Tibial artery (tissue), 4 donors: ENCODE results near the gene PCDH9.

Source experiments
- DNase-seq, 2 donors: peaks; one replicate each; pipeline ENCODE4 v3.0.0-alpha.2; 2019
- H3K27ac ChIP-seq, 2 donors: fragments of 200-600 bp; sonication (generic) in 1 of 2; 1 replicate in 1 of 2; 2 replicates in 1 of 2; pipeline ENCODE4 v1.5.1; 2018 to 2019; ENCODE audit warnings: mild to moderate bottlenecking in 1 of 2
- H3K27me3 ChIP-seq, 2 donors: fragments of 200-600 bp; sonication (generic) in 1 of 2; one replicate each; pipeline versions ENCODE4 v1.5.1 to v1.6.0; 2016 to 2019
- H3K36me3 ChIP-seq, 3 donors: fragments of 200-600 bp; sonication (generic) in 2 of 3; one replicate each; pipeline ENCODE4 v1.5.1; 2016 to 2019; ENCODE audit warnings: mild to moderate bottlenecking in 2 of 3
- H3K4me1 ChIP-seq, 4 donors: fragments of 200-600 bp; sonication (generic) in 2 of 4; 1 replicate in 3 of 4; 2 replicates in 1 of 4; pipeline ENCODE4 v1.5.1; 2016 to 2019
- H3K4me3 ChIP-seq, 2 donors: fragments of 200-600 bp; sonication (generic) in 1 of 2; 1 replicate in 1 of 2; 2 replicates in 1 of 2; pipeline ENCODE4 v1.5.1; 2018 to 2019; ENCODE audit warnings: mild to moderate bottlenecking in 2 of 2
- H3K9me3 ChIP-seq, 3 donors: fragments of 200-600 bp; sonication (generic) in 1 of 3; one replicate each; pipeline ENCODE4 v1.5.1; 2016 to 2019
- CTCF ChIP-seq, 2 experiments: fragments of 200-600 bp in 1 of 2; fragments of 450-650 bp in 1 of 2; IDR thresholded peaks; one replicate each; pipeline ENCODE4 v1.5.1; 2017 to 2019; ENCODE audit warnings: antibody characterized with exemption in 2 of 2, mild to moderate bottlenecking in 1 of 2, moderate library complexity in 1 of 2
- intact Hi-C: fragments of 100-400 bp; cut with DNase I; formaldehyde crosslinking; loops from one replicate; pipeline ENCODE4 v1.15.0; 2023; ENCODE audit warnings: low total_unique reads

The PCDH9 gene

GRCh38 chr13:67014399-67014798 is 215.7 kb downstream of the PCDH9 start:
- Histone ChIP-seq H3K27ac (no peak overlapping the region), H3K27me3 (no peaks in the 10 kb centered on the region), H3K4me3 (no peak overlapping the region), H3K4me1 (no peaks in the 10 kb centered on the region), H3K36me3 (no peaks in the 10 kb centered on the region), H3K9me3 (no peaks in the 10 kb centered on the region)
- DNase-seq: no peak
- TF ChIP-seq CTCF (IDR thresholded peaks at IDR 0.05): no peak
- intact Hi-C loops: no loop called here

- DNase-seq: no peak
- intact Hi-C loops: no loop called here
These were observed 216.4 kb downstream of the PCDH9 start for GRCh38 chr13:67013709-67014108.

GRCh38 chr13:67008075-67008668 is 222.0 kb downstream of the PCDH9 start:
- intact Hi-C loops: no loop called here
- Histone ChIP-seq H3K9me3 (no peaks in the 10 kb centered on the region), H3K36me3 (no peaks in the 10 kb centered on the region), H3K27ac (no peak overlapping the region), H3K4me3 (no peak overlapping the region), H3K4me1 (no peaks in the 10 kb centered on the region), H3K27me3 (no peaks in the 10 kb centered on the region)
- TF ChIP-seq CTCF (IDR thresholded peaks at IDR 0.05): no peak
- no peak for DNase-seq

More at GRCh38 chr13:67013709-67014108, 216.4 kb downstream of the PCDH9 start:
- Histone ChIP-seq H3K27me3 (no peaks in the 10 kb centered on the region), H3K27ac (no peak overlapping the region), H3K36me3 (no peaks in the 10 kb centered on the region), H3K4me3 (no peak overlapping the region), H3K9me3 (no peaks in the 10 kb centered on the region), H3K4me1 (no peaks in the 10 kb centered on the region)
- TF ChIP-seq CTCF (IDR thresholded peaks at IDR 0.05): no peak

- Histone ChIP-seq H3K27me3 (no peaks in the 10 kb centered on the region), H3K36me3 (no peaks in the 10 kb centered on the region), H3K9me3 (no peaks in the 10 kb centered on the region), H3K4me3 (no peak overlapping the region), H3K27ac (no peak overlapping the region), H3K4me1 (no peaks in the 10 kb centered on the region)
- intact Hi-C loops: no loop called here
- TF ChIP-seq CTCF (IDR thresholded peaks at IDR 0.05): no peak
- DNase-seq: no peak
These were observed 225.6 kb downstream of the PCDH9 start for GRCh38 chr13:67004511-67004910.

- Histone ChIP-seq H3K9me3 (no peaks in the 10 kb centered on the region), H3K4me3 (no peak overlapping the region), H3K36me3 (no peaks in the 10 kb centered on the region), H3K27ac (no peak overlapping the region), H3K4me1 (no peaks in the 10 kb centered on the region), H3K27me3 (no peaks in the 10 kb centered on the region)
- DNase-seq: no peak
- intact Hi-C loops: no loop called here
- no peak for TF ChIP-seq CTCF (IDR thresholded peaks at IDR 0.05)
These were observed 226.4 kb downstream of the PCDH9 start for GRCh38 chr13:67003743-67004142.

- no peak overlapping the region for H3K4me3 ChIP-seq
- intact Hi-C loops: no loop called here
- no peaks in the 10 kb centered on the region for H3K27me3 ChIP-seq
- no peak for DNase-seq
- H3K9me3 ChIP-seq: no peaks in the 10 kb centered on the region
- no peaks in the 10 kb centered on the region for H3K4me1 ChIP-seq
- no peak overlapping the region for H3K27ac ChIP-seq
- TF ChIP-seq CTCF (IDR thresholded peaks at IDR 0.05): no peak
- no peaks in the 10 kb centered on the region for H3K36me3 ChIP-seq
These were observed 228.8 kb downstream of the PCDH9 start for GRCh38 chr13:67001363-67001762.
